ENCODE measurements around the gene NOL11.
"Not testable (repeated sequence)": the region's sequence is repeated elsewhere in the genome, so short reads cannot be mapped to it uniquely, and the experiment has no call there.

The NOL11 gene

GRCh38 chr17:67756766-67757165 lies 39.0 kb downstream of the NOL11 start:
- DNase-seq: not testable (repeated sequence)

- no peak for DNase-seq
Measured at GRCh38 chr17:67759355-67760171, 41.8 kb downstream of the NOL11 start.

GRCh38 chr17:67765623-67766022 lies 47.9 kb downstream of the NOL11 start:
- DNase-seq: no peak

- DNase-seq: no peak
Measured at GRCh38 chr17:67769231-67769630, 51.5 kb downstream of the NOL11 start.

GRCh38 chr17:67770539-67770938 lies 52.8 kb downstream of the NOL11 start:
- no peak for DNase-seq

- DNase-seq: no peak
Measured at GRCh38 chr17:67772679-67773078, 54.9 kb downstream of the NOL11 start.

GRCh38 chr17:67773246-67773645 lies 55.5 kb downstream of the NOL11 start:
- DNase-seq: no peak

GRCh38 chr17:67779098-67779672 lies 61.4 kb downstream of the NOL11 start:
- DNase-seq: no peak

- no peak for DNase-seq
Measured at GRCh38 chr17:67784364-67785121, 66.8 kb downstream of the NOL11 start.

- no peak for DNase-seq
Measured at GRCh38 chr17:67785122-67785477, 67.4 kb downstream of the NOL11 start.

GRCh38 chr17:67785504-67785903 lies 67.8 kb downstream of the NOL11 start:
- no peak for DNase-seq

All from NCI-H1092 treated with DMSO at 0.1 percent for 48 hours (cell line).